Nephron (organoid): ENCODE measurements around the gene P2RY13.

Experiments used
- H3K27ac Mint-ChIP-seq, 3 experiments: 2 replicates each; pipeline ENCODE4 v1.8.0; 2020; ENCODE audit warnings: mixed read lengths in 3 of 3, mild to moderate bottlenecking in 2 of 3, moderate library complexity in 1 of 3
- H3K27me3 Mint-ChIP-seq: 2 replicates; pipeline ENCODE4 v1.8.0; 2021; ENCODE audit warnings: low read depth, mild to moderate bottlenecking, moderate library complexity, mixed read lengths
- H3K36me3 Mint-ChIP-seq: 2 replicates; pipeline ENCODE4 v1.8.0; 2020; ENCODE audit warnings: low read depth, mixed read lengths
- H3K4me1 Mint-ChIP-seq: 2 replicates; pipeline ENCODE4 v1.8.0; 2020; ENCODE audit warnings: mixed read lengths
- H3K4me3 Mint-ChIP-seq, 3 experiments: 2 replicates each; pipeline ENCODE4 v1.8.0; 2020; ENCODE audit warnings: mild to moderate bottlenecking in 3 of 3, mixed read lengths in 3 of 3, moderate library complexity in 2 of 3
- H3K9me3 Mint-ChIP-seq: 2 replicates; pipeline ENCODE4 v1.8.0; 2020; ENCODE audit warnings: mixed read lengths
- TF ChIP-seq, protein P1 (sequence below), 3 experiments: fragments of 200-600 bp; sonication (generic); IDR thresholded peaks; one replicate each; pipeline ENCODE4 v1.5.0; 2021; ENCODE audit warnings: antibody characterized with exemption in 3 of 3; ENCODE audit not compliant: unreplicated experiment in 3 of 3

The P2RY13 gene

DNA sequence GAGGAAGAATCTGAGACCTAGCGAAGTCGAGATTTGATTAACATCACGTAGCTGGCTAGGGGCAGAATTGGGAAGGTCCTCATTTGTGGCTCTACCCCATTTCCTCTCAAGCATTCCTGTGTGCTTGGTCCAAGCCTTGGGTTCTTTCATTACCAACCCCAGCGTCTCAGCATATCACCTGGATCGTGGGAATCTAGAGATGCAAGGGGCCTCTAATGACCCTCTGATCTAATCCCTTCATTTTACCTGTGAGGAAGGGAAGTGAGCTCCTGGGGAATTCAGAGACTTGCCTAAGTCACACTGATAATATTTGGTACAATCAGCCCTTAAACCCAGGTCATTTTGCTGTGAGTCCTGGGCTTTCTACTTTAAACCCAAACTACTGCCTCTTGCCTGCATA is 14.8 kb downstream of the P2RY13 start:
- H3K27ac Mint-ChIP-seq = no peak overlapping the region
- TF ChIP-seq, protein P1, sequence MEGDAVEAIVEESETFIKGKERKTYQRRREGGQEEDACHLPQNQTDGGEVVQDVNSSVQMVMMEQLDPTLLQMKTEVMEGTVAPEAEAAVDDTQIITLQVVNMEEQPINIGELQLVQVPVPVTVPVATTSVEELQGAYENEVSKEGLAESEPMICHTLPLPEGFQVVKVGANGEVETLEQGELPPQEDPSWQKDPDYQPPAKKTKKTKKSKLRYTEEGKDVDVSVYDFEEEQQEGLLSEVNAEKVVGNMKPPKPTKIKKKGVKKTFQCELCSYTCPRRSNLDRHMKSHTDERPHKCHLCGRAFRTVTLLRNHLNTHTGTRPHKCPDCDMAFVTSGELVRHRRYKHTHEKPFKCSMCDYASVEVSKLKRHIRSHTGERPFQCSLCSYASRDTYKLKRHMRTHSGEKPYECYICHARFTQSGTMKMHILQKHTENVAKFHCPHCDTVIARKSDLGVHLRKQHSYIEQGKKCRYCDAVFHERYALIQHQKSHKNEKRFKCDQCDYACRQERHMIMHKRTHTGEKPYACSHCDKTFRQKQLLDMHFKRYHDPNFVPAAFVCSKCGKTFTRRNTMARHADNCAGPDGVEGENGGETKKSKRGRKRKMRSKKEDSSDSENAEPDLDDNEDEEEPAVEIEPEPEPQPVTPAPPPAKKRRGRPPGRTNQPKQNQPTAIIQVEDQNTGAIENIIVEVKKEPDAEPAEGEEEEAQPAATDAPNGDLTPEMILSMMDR (IDR thresholded peaks at IDR 0.05; ENCODE audit: unreplicated experiment in 3 of 3) = no peak
- no peak overlapping the region for H3K4me3 Mint-ChIP-seq
- H3K4me1 Mint-ChIP-seq = no peaks in the 10 kb centered on the region
- no peaks in the 10 kb centered on the region for H3K27me3 Mint-ChIP-seq
- H3K9me3 Mint-ChIP-seq = no peaks in the 10 kb centered on the region
- no peaks in the 10 kb centered on the region for H3K36me3 Mint-ChIP-seq

DNA sequence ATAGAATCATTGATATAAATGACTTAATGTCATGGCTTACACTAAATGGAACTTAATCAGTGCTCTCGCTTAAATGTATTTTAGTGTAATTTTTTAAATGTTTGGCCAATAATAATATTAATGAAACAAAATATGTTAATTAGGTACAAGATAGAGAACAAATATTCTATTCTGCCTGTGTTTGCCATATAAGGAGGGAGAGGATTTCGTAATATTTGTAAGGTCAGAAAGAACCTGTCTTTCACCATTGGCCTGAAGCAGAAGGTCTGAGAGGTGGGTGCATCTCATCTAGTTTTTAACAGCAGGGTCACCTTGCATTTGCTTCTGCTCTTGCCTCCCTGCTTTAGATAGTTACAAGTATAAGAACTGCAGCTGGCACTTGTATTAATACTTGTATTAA is 15.2 kb downstream of the P2RY13 start:
- no peak overlapping the region for H3K4me3 Mint-ChIP-seq
- H3K4me1 Mint-ChIP-seq = no peaks in the 10 kb centered on the region
- no peak overlapping the region for H3K27ac Mint-ChIP-seq
- TF ChIP-seq, protein P1 (IDR thresholded peaks at IDR 0.05; ENCODE audit: unreplicated experiment in 3 of 3) = no peak
- no peaks in the 10 kb centered on the region for H3K9me3 Mint-ChIP-seq
- H3K36me3 Mint-ChIP-seq = no peaks in the 10 kb centered on the region
- H3K27me3 Mint-ChIP-seq = no peaks in the 10 kb centered on the region

DNA sequence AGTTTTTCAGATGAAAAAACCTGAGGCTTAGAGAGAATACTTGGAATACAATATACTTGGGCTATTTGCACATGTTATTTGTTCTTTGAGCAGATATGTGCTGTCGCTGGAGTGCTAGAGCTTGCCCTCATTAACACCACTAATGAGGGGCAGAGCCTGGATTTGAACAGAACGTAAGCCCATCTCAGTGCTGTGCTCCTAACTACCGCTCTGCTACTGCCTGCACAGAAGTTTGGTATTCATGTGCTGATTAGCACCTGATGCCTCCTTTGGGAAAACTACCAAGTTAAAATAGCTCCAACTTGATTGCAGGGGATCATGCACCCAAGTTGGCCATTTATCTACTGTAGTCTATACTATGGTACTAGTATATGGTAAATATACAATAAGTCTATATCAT is 16.4 kb downstream of the P2RY13 start:
- Mint-ChIP-seq H3K9me3 (no peaks in the 10 kb centered on the region), H3K4me3 (no peak overlapping the region), H3K27ac (no peak overlapping the region), H3K36me3 (no peaks in the 10 kb centered on the region), H3K27me3 (no peaks in the 10 kb centered on the region), H3K4me1 (no peaks in the 10 kb centered on the region)
- TF ChIP-seq, protein P1 (IDR thresholded peaks at IDR 0.05; ENCODE audit: unreplicated experiment in 3 of 3) = no peak

DNA sequence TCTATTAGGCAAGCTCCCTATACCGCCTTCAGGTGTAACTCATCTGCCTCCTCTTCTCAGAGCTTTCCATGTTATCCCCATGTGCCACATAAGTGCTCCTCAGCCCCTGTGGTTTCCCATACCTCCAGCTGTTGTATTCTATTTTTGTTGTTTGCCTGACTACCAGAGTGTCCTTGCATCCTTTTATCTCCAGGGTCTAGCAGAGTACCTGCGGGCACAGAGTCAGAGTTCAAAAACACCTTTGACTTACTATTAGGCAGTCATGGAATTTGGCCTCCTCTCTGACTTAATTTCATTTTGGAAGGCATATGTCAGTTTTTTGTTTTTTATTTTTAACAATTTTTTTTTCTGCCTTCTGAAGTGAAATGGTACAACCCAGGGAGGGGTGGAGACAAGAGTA is 19.8 kb downstream of the P2RY13 start:
- Mint-ChIP-seq H3K9me3 (no peaks in the 10 kb centered on the region), H3K4me3 (no peak overlapping the region), H3K36me3 (no peaks in the 10 kb centered on the region), H3K27me3 (no peaks in the 10 kb centered on the region), H3K27ac (no peak overlapping the region), H3K4me1 (no peaks in the 10 kb centered on the region)
- TF ChIP-seq, protein P1 (IDR thresholded peaks at IDR 0.05; ENCODE audit: unreplicated experiment in 3 of 3) = no peak

DNA sequence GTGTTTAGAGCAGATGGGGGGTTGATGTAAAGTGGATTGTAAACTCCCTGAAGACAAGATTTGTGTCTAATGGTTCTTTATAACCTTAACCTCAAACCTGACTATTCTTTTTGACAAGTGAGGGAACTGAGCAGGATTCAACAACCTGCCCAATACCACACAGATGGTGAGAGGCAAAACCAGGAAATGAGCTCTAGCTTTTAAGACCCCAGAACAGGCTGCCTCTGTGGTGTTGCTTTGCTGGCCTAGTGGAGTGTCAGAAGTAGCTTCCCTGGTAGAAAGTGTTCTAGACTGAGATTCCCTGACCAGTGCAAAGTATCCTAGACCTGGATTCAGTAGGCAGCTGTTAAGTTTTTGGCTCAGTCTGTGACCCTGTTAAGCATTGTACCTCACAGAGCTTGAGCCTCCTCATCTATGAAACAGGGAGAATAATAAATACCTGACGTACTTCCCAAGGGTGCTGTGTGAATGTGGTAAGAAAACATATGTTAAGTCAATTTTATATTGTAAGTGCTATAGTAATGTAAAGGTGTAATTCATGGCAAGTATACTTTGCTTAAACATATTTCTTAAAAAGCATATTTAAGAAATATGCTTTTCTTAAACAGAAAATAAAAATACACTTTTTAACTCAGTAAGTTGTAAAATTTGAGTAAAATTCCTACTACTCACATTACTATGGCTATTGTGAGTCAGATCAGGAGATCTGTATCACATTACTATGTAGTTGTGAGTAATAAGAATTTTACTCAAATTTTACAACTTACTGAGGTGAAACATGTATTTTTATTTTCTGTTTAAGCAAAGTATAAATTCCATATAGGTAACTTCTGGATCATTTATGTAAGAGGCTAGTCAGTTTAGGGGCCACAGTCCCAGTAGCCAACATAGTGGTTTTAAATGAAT is 21.5 kb downstream of the P2RY13 start:
- Mint-ChIP-seq H3K36me3 (no peaks in the 10 kb centered on the region), H3K9me3 (no peaks in the 10 kb centered on the region), H3K4me3 (no peak overlapping the region), H3K27me3 (no peaks in the 10 kb centered on the region), H3K27ac (peak overlapping the region in 1 of 3 experiments; percentile 14), H3K4me1 (no peaks in the 10 kb centered on the region)
- TF ChIP-seq, protein P1 (IDR thresholded peaks at IDR 0.05; ENCODE audit: unreplicated experiment in 3 of 3) = no peak

DNA sequence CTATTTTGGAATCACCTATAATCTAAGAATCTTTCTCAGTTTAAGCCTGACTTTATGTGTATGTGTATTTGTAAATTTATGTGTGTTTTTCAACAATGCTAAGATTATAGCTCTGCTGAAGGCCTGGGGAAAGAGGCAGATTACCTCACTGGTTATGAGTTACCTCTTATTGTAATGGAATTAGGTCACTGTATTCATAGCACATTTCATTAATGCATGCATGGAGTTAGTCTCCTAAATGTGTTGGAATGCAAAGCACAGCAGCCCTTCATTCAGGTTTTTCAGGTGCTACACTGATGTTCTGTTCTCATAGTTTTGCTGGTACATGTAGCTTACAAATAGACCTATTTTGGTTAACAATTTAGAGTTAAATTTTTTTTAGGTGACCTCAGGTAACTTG is 22.2 kb downstream of the P2RY13 start:
- TF ChIP-seq, protein P1 (IDR thresholded peaks at IDR 0.05; ENCODE audit: unreplicated experiment in 3 of 3) = no peak
- no peak overlapping the region for H3K4me3 Mint-ChIP-seq
- H3K36me3 Mint-ChIP-seq = no peaks in the 10 kb centered on the region
- H3K27ac Mint-ChIP-seq = peak overlapping the region in 1 of 3 experiments; percentile 14
- no peaks in the 10 kb centered on the region for H3K4me1 Mint-ChIP-seq
- no peaks in the 10 kb centered on the region for H3K27me3 Mint-ChIP-seq
- no peaks in the 10 kb centered on the region for H3K9me3 Mint-ChIP-seq
